Memory B cell (primary cell): Measurements from ENCODE around the gene TMPRSS7.
"Not testable (repeated sequence)": the region's sequence is repeated elsewhere in the genome, so short reads cannot be mapped to it uniquely, and the experiment has no call there.

Source experiments
- ATAC-seq: fragments of 150-1000 bp; cut with Tn5 transposase; 2 replicates; pipeline ENCODE4 v1.10.0; 2021; ENCODE audit warnings: low read depth, mild to moderate bottlenecking, moderate library complexity
- DNase-seq, 2 donors: peaks; one replicate each; pipeline ENCODE4 v3.0.0; 2022; ENCODE audit warnings: low spot score in 2 of 2
- H3K27ac Mint-ChIP-seq: one replicate; pipeline ENCODE4 v1.8.0; 2022; ENCODE audit warnings: mild to moderate bottlenecking, moderate library complexity, mixed read lengths
- H3K27me3 Mint-ChIP-seq: one replicate; pipeline ENCODE4 v1.8.0; 2022; ENCODE audit warnings: mixed read lengths
- H3K36me3 Mint-ChIP-seq: one replicate; pipeline ENCODE4 v1.8.0; 2022; ENCODE audit warnings: mild to moderate bottlenecking, mixed read lengths
- H3K4me1 Mint-ChIP-seq: one replicate; pipeline ENCODE4 v1.8.0; 2022; ENCODE audit warnings: mixed read lengths
- H3K4me3 Mint-ChIP-seq: one replicate; pipeline ENCODE4 v1.8.0; 2022; ENCODE audit warnings: mild to moderate bottlenecking, moderate library complexity, mixed read lengths
- H3K9me3 Mint-ChIP-seq: one replicate; pipeline ENCODE4 v1.8.0; 2022; ENCODE audit warnings: mixed read lengths

TMPRSS7 gene

GRCh38 chr3:112027826-112028225 lies 6.7 kb upstream of the TMPRSS7 start:
- H3K36me3 Mint-ChIP-seq: no peaks in the 10 kb centered on the region
- no peak overlapping the region for H3K27ac Mint-ChIP-seq
- DNase-seq (no peak), ATAC-seq (no peak)
- H3K27me3 Mint-ChIP-seq: peaks cover 8% of the 10 kb centered on the region
- no peak overlapping the region for H3K4me3 Mint-ChIP-seq
- H3K9me3 Mint-ChIP-seq: no peaks in the 10 kb centered on the region
- H3K4me1 Mint-ChIP-seq: no peaks in the 10 kb centered on the region

GRCh38 chr3:112030901-112031300 lies 3.6 kb upstream of the TMPRSS7 start:
- Mint-ChIP-seq H3K27me3 (peaks cover 10% of the 10 kb centered on the region), H3K4me1 (no peaks in the 10 kb centered on the region), H3K36me3 (peaks cover 2% of the 10 kb centered on the region), H3K27ac (no peak overlapping the region), H3K4me3 (no peak overlapping the region), H3K9me3 (peaks cover 1% of the 10 kb centered on the region)
- ATAC-seq: no peak
- no peak for DNase-seq

- Mint-ChIP-seq H3K4me1 (no peaks in the 10 kb centered on the region), H3K9me3 (peaks cover 1% of the 10 kb centered on the region), H3K4me3 (no peak overlapping the region), H3K36me3 (peaks cover 2% of the 10 kb centered on the region), H3K27ac (no peak overlapping the region), H3K27me3 (peaks cover 4% of the 10 kb centered on the region)
- ATAC-seq: no peak
- DNase-seq: no peak
Measured at GRCh38 chr3:112032098-112032731, 2.3 kb upstream of the TMPRSS7 start.

DNA sequence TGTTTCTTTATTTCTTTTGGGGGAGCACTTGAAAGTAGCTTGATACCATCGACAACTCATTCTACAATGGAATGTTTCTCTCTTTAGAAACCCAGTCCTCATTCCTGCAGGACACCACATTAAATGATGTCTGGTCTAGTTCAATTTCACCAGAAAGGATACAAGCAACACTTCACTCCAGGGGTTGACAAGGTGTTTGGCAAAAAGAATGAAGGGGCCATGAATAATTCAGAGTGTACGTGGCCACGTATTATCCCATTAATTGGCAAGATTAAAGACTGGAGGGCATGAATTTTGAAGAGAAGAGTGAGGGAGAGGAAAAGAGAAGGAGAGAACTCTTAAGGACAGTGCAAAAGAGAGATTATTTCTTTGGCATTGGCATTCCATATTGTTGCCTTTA lies 705 bp downstream of the TMPRSS7 start:
- peaks cover 4% of the 10 kb centered on the region for H3K4me1 Mint-ChIP-seq
- no peak overlapping the region for H3K4me3 Mint-ChIP-seq
- no peak overlapping the region for H3K27ac Mint-ChIP-seq
- no peak for DNase-seq
- H3K36me3 Mint-ChIP-seq: peaks cover 2% of the 10 kb centered on the region
- H3K27me3 Mint-ChIP-seq: peaks cover 3% of the 10 kb centered on the region
- no peak for ATAC-seq
- H3K9me3 Mint-ChIP-seq: peaks cover 1% of the 10 kb centered on the region

GRCh38 chr3:112037194-112037593 lies 2.7 kb downstream of the TMPRSS7 start:
- not testable (repeated sequence) for H3K4me1 Mint-ChIP-seq, H3K9me3 Mint-ChIP-seq, H3K36me3 Mint-ChIP-seq, H3K27ac Mint-ChIP-seq, DNase-seq, H3K4me3 Mint-ChIP-seq, H3K27me3 Mint-ChIP-seq, ATAC-seq

DNA sequence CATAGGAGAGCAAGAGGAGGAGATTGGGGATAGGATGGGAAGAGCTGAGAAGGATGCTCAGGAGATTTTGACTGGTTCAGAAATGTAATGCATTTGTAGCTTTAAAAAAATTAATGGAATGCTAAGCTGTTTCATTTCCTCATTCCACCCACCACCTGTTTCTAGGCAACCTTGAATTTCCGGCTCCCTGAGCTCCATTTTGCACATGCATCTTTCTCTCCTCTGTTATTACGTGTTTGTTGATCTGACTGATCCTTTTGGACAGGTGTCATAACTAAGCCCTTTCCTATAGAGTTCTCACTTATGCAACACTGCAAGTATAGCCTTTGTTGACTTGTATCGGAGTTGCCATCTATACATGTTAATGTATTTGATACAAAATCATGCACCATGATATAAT lies 4.3 kb downstream of the TMPRSS7 start:
- Mint-ChIP-seq H3K27me3 (peaks cover 2% of the 10 kb centered on the region), H3K4me1 (peaks cover 4% of the 10 kb centered on the region)
- peak; percentile 78 for ATAC-seq

GRCh38 chr3:112041321-112041720 lies 6.8 kb downstream of the TMPRSS7 start:
- Mint-ChIP-seq H3K36me3 (no peaks in the 10 kb centered on the region), H3K27me3 (no peaks in the 10 kb centered on the region), H3K4me1 (peaks cover 4% of the 10 kb centered on the region), H3K9me3 (no peaks in the 10 kb centered on the region), H3K27ac (no peak overlapping the region), H3K4me3 (no peak overlapping the region)
- DNase-seq: no peak
- ATAC-seq: no peak

More for the DNA sequence above, 4.3 kb downstream of the TMPRSS7 start:
- Mint-ChIP-seq H3K9me3 (no peaks in the 10 kb centered on the region), H3K4me3 (no peak overlapping the region), H3K36me3 (no peaks in the 10 kb centered on the region), H3K27ac (no peak overlapping the region)
- DNase-seq: no peak

GRCh38 chr3:112042842-112043280 lies 8.3 kb downstream of the TMPRSS7 start:
- no peak for ATAC-seq
- Mint-ChIP-seq H3K4me1 (peaks cover 4% of the 10 kb centered on the region), H3K9me3 (no peaks in the 10 kb centered on the region), H3K36me3 (no peaks in the 10 kb centered on the region), H3K4me3 (no peak overlapping the region), H3K27me3 (no peaks in the 10 kb centered on the region), H3K27ac (no peak overlapping the region)
- DNase-seq: no peak

- no peaks in the 10 kb centered on the region for H3K9me3 Mint-ChIP-seq
- peaks cover 4% of the 10 kb centered on the region for H3K4me1 Mint-ChIP-seq
- peak; percentile 19 to 51 for DNase-seq
- ATAC-seq: peak; percentile 86
- no peak overlapping the region for H3K4me3 Mint-ChIP-seq
- no peak overlapping the region for H3K27ac Mint-ChIP-seq
- H3K27me3 Mint-ChIP-seq: peaks cover 1% of the 10 kb centered on the region
- H3K36me3 Mint-ChIP-seq: no peaks in the 10 kb centered on the region
Measured at GRCh38 chr3:112043621-112044201, 9.2 kb downstream of the TMPRSS7 start.

DNA sequence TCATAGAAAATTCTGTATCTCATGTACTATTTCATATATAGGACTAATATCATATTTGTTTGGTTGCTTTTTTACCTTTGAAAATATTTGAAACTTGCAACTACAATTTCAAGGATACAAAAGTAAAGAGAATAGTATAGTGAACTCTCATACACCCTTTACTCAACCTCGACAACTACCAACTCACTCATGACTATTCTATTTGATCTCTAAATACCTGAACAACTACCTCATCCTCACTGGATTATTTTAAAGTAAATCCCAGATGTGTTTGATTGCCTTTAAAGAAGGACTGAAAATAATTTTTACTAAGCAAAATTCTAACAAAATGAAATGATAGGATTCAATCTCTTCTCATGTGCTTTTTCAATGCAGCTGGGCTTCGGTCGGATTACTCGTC lies 12.1 kb downstream of the TMPRSS7 start:
- Mint-ChIP-seq H3K4me1 (no peaks in the 10 kb centered on the region), H3K27me3 (peaks cover 2% of the 10 kb centered on the region), H3K27ac (no peak overlapping the region), H3K36me3 (no peaks in the 10 kb centered on the region), H3K9me3 (no peaks in the 10 kb centered on the region), H3K4me3 (no peak overlapping the region)
- ATAC-seq (no peak), DNase-seq (no peak)

DNA sequence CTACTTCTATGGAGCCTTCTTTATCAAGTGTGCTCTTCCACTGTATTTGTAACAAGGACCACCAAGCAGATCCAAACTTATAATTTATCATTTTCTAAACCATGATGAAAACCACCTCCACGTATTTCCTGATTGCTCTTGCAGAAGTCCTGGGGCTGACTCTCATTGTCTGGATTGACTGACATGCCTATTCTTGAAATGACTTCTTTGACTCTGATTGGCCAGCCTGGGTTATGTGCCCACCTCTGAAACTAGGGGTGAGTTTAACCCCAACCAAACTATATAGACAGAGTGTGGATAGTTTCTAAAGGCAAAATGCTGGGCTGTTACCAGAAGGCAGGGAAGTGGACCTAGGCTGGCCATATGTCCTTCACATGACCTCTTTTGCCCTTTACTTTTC lies 12.7 kb downstream of the TMPRSS7 start:
- no peak for ATAC-seq
- Mint-ChIP-seq H3K27ac (no peak overlapping the region), H3K9me3 (no peaks in the 10 kb centered on the region), H3K27me3 (peaks cover 8% of the 10 kb centered on the region), H3K4me1 (no peaks in the 10 kb centered on the region), H3K4me3 (no peak overlapping the region), H3K36me3 (no peaks in the 10 kb centered on the region)
- no peak for DNase-seq

DNA sequence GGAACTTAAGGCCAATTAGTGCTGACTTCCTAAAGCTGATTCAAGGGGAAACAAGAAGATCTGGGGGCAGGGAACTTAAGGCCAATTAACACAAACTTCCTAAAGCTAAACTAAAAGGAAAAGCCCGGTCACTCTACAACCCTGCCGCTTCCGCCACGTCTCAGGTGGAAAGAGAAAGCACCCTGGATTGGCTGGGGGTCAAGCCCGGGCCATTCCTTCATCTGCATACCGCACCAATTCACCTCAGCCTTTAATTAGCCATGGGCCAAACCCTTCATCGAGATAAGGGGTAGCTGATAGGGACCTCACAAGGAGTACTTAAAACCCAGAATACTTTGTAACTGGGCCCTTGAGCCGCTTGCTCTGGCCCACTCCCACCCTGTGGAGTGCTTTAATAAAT lies 14.4 kb downstream of the TMPRSS7 start:
- H3K4me1 Mint-ChIP-seq: no peaks in the 10 kb centered on the region
- peaks cover 8% of the 10 kb centered on the region for H3K27me3 Mint-ChIP-seq
- no peaks in the 10 kb centered on the region for H3K36me3 Mint-ChIP-seq
- H3K27ac Mint-ChIP-seq: no peak overlapping the region
- DNase-seq (no peak), ATAC-seq (no peak)
- no peak overlapping the region for H3K4me3 Mint-ChIP-seq
- no peaks in the 10 kb centered on the region for H3K9me3 Mint-ChIP-seq

DNA sequence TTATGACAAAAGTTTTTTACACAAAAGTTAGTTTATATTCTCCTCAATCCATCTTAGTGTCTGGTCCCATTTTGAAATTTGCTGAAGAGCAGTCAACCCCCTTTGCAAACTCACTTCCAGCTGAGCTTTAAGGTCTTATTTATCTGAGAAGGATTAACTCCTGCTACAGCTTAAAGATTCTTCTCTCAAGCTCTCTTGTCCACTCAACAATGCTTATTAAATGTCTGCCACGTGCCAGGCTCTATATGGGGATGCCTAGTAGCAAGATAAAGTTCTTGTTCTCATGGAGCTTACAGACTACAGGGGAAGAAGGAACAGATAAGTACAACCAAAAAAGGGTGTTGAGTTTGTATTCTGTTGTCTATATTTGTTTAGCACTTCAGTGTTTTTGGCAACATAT lies 18.7 kb downstream of the TMPRSS7 start:
- ATAC-seq (no peak), DNase-seq (no peak)
- no peak overlapping the region for H3K27ac Mint-ChIP-seq
- H3K4me1 Mint-ChIP-seq: no peaks in the 10 kb centered on the region
- no peaks in the 10 kb centered on the region for H3K36me3 Mint-ChIP-seq
- no peaks in the 10 kb centered on the region for H3K9me3 Mint-ChIP-seq
- H3K27me3 Mint-ChIP-seq: peaks cover 15% of the 10 kb centered on the region
- no peak overlapping the region for H3K4me3 Mint-ChIP-seq

GRCh38 chr3:112056451-112056929 lies 22.0 kb downstream of the TMPRSS7 start:
- H3K9me3 Mint-ChIP-seq: peaks cover 3% of the 10 kb centered on the region
- H3K27ac Mint-ChIP-seq: no peak overlapping the region
- DNase-seq: no peak
- H3K36me3 Mint-ChIP-seq: peaks cover 4% of the 10 kb centered on the region
- H3K4me1 Mint-ChIP-seq: no peaks in the 10 kb centered on the region
- H3K27me3 Mint-ChIP-seq: peaks cover 16% of the 10 kb centered on the region
- ATAC-seq: no peak
- no peak overlapping the region for H3K4me3 Mint-ChIP-seq

- no peaks in the 10 kb centered on the region for H3K4me1 Mint-ChIP-seq
- ATAC-seq (no peak), DNase-seq (no peak)
- peaks cover 7% of the 10 kb centered on the region for H3K27me3 Mint-ChIP-seq
- H3K36me3 Mint-ChIP-seq: peaks cover 4% of the 10 kb centered on the region
- no peak overlapping the region for H3K27ac Mint-ChIP-seq
- peaks cover 3% of the 10 kb centered on the region for H3K9me3 Mint-ChIP-seq
- H3K4me3 Mint-ChIP-seq: no peak overlapping the region
Measured at GRCh38 chr3:112059497-112059896, 25.0 kb downstream of the TMPRSS7 start.
